Brain microvascular endothelial cell (primary cell): ENCODE data around the gene ZNF71.

Source experiments
- DNase-seq: peaks from one replicate; pipeline ENCODE4 v3.0.0-alpha.2; 2020
- H3K27ac ChIP-seq: fragments of 250-450 bp; sonication (Bioruptor Pico); 2 replicates; pipeline ENCODE4 v1.5.1; 2020; ENCODE audit warnings: mild to moderate bottlenecking, moderate library complexity
- H3K27me3 ChIP-seq: fragments of 250-450 bp; sonication (Bioruptor Pico); replicated peaks from 2 replicates; pipeline ENCODE4 v1.5.1; 2020; ENCODE audit warnings: mild to moderate bottlenecking
- H3K36me3 ChIP-seq: fragments of 250-450 bp; sonication (Bioruptor Pico); replicated peaks from 2 replicates; pipeline ENCODE4 v1.5.1; 2020; ENCODE audit warnings: mild to moderate bottlenecking
- H3K4me3 ChIP-seq: 2 replicates; pipeline ENCODE4 v1.5.1; 2011; ENCODE audit warnings: low read depth, mild to moderate bottlenecking, control low read depth, low read length, moderate library complexity
- in situ Hi-C: cut with HindIII; loops from 2 replicates; pipeline ENCODE4 v1.10.0; 2017; ENCODE audit warnings: low sequenced_read_pairs, low pct_ligation_motif_present
- TF ChIP-seq, protein P1 (sequence below): IDR thresholded peaks from 2 replicates; pipeline ENCODE4 v1.5.1; 2011; ENCODE audit warnings: low read depth, mild to moderate bottlenecking, moderate library complexity, low read length, control low read depth, inconsistent platforms; ENCODE audit errors: missing control alignments

ZNF71 gene

DNA sequence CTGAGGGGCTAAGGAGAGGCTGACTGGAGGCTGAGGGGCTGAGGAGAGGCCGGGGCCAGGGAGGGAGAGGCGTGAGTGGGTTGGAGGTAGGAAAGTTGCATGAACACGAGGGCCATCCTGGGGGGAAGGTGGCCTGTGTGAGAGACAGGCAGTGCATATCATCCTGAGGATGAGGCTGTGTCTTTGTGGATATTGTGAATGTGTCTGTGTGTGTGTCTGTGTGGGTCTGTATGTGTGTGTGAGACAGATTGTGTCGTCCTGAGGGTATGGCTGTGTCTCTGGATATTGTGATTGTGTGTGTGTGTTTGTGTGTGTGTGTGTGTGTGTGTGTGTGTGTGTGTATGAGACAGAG lies 422 bp downstream of the ZNF71 start:
- Histone ChIP-seq H3K27ac (no peak overlapping the region), H3K4me3 (peak overlapping the region; percentile 94), H3K27me3 (no peaks in the 10 kb centered on the region), H3K36me3 (no peaks in the 10 kb centered on the region)
- TF ChIP-seq, protein P1, sequence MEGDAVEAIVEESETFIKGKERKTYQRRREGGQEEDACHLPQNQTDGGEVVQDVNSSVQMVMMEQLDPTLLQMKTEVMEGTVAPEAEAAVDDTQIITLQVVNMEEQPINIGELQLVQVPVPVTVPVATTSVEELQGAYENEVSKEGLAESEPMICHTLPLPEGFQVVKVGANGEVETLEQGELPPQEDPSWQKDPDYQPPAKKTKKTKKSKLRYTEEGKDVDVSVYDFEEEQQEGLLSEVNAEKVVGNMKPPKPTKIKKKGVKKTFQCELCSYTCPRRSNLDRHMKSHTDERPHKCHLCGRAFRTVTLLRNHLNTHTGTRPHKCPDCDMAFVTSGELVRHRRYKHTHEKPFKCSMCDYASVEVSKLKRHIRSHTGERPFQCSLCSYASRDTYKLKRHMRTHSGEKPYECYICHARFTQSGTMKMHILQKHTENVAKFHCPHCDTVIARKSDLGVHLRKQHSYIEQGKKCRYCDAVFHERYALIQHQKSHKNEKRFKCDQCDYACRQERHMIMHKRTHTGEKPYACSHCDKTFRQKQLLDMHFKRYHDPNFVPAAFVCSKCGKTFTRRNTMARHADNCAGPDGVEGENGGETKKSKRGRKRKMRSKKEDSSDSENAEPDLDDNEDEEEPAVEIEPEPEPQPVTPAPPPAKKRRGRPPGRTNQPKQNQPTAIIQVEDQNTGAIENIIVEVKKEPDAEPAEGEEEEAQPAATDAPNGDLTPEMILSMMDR: no peak
- in situ Hi-C loops: no loop called here
- DNase-seq: peak; percentile 25

DNA sequence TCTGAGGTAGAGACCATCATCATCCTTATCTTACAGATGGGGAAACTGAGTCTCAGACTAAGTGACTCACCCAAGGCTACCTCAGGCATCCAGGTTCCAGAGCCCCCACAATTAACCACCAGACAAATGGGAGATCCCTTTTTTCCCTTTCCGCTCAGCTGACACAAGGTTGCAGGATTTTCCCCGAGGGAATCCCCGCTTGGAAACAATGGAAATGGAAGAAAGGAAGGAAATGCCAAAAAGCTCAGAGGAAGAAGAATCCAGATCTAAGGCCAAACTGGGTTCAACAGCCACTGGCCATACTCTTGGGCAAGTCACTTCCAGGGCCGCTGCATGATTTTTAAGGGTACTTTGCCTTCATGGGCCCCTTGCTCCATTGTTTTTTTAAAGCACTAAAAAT lies 1.6 kb downstream of the ZNF71 start:
- no peak overlapping the region for H3K4me3 ChIP-seq
- TF ChIP-seq, protein P1: no peak
- in situ Hi-C loops: no loop called here

GRCh38 chr19:56597696-56598095 lies 2.6 kb downstream of the ZNF71 start:
- TF ChIP-seq, protein P1: no peak
- in situ Hi-C loops: no loop called here
- Histone ChIP-seq H3K27ac (no peak overlapping the region), H3K4me3 (no peak overlapping the region), H3K36me3 (peaks cover 3% of the 10 kb centered on the region), H3K27me3 (no peaks in the 10 kb centered on the region)
- peak; percentile 6 for DNase-seq

More for the DNA sequence above, 1.6 kb downstream of the ZNF71 start:
- Histone ChIP-seq H3K27me3 (no peaks in the 10 kb centered on the region), H3K27ac (no peak overlapping the region), H3K36me3 (peaks cover 1% of the 10 kb centered on the region)
- DNase-seq: no peak

DNA sequence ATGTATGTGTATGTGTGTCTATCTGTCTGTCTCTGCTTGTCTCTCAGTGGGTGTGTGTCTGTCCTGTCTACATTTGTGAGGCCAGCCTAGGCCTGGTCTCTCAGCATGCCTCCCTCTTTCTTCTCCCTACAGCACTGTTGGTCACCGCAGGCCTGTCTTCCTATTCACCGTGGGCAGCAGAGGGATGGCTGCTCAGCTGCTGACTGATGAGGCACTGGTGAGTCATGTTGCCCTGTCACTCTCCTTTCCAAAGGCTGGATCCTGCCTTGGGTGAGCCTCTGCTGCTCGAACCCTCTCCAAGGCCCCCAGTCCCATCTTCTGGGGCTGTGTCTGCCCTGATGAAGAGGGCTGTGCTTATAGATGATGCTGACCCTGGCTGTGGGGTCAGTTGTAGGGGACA lies 6.3 kb downstream of the ZNF71 start:
- Histone ChIP-seq H3K36me3 (peaks cover 3% of the 10 kb centered on the region), H3K27ac (no peak overlapping the region), H3K27me3 (no peaks in the 10 kb centered on the region), H3K4me3 (no peak overlapping the region)
- peak; percentile 29 for DNase-seq
- TF ChIP-seq, protein P1: no peak
- in situ Hi-C loops: no loop called here

DNA sequence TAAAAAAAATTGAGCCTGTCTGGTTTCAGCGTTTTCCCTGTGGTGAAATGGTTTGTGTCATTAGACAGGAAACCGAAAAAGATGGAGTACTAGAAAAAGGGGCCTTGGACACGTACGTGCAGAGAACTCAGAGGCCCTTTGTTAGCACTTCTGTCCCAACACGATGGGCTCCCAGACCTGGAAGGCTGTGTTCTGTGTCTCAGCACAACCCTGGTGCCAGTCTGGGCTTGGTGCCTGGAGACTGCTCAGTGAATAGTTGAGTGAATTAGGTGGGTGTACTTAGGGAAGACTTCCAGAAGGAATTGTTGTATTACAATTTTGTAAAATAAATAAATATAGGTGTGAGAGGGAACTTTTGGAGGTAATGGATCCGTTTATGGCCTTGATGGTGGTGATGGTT lies 8.7 kb downstream of the ZNF71 start:
- peaks cover 3% of the 10 kb centered on the region for H3K36me3 ChIP-seq
- no peak overlapping the region for H3K4me3 ChIP-seq
- H3K27ac ChIP-seq: no peak overlapping the region
- no peaks in the 10 kb centered on the region for H3K27me3 ChIP-seq
- in situ Hi-C loops: no loop called here
- TF ChIP-seq, protein P1: no peak
- no peak for DNase-seq

DNA sequence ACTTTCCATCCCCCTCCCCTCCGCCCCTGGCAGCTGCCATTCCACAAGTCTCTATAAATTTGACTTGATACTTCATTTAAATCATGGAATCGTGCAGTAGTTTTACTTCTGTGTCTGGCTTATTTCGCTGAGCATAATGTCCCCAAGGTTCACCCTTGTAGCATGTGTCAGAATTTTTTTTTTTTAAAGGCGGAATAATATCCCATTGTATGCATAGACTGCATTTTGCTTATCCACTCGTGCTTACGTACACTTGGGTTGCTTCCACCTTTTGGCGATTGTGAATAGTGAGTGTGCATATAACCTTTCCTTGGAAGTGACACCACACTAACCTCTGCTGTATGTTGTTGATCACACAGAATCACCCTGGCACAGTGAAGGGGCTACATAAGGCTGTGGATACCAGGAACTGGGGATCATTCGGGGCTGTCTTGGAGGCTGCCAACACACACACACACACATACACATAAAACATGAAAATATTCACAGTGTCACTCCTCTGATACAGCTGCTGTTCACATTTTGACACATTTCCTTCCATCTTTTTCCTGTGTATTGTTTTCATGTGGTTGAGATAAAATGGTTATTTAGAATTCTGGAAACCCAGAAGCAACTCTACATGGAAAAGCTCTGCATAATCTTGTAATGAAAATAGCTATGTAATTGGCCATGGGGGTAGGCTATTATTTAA lies 13.3 kb downstream of the ZNF71 start:
- Histone ChIP-seq H3K27ac (no peak overlapping the region), H3K27me3 (no peaks in the 10 kb centered on the region), H3K36me3 (no peaks in the 10 kb centered on the region), H3K4me3 (no peak overlapping the region)
- no peak for DNase-seq
- TF ChIP-seq, protein P1: no peak
- in situ Hi-C loops: no loop called here
